ENCODE measurements around the gene PTGIS.

Gene PTGIS

DNA sequence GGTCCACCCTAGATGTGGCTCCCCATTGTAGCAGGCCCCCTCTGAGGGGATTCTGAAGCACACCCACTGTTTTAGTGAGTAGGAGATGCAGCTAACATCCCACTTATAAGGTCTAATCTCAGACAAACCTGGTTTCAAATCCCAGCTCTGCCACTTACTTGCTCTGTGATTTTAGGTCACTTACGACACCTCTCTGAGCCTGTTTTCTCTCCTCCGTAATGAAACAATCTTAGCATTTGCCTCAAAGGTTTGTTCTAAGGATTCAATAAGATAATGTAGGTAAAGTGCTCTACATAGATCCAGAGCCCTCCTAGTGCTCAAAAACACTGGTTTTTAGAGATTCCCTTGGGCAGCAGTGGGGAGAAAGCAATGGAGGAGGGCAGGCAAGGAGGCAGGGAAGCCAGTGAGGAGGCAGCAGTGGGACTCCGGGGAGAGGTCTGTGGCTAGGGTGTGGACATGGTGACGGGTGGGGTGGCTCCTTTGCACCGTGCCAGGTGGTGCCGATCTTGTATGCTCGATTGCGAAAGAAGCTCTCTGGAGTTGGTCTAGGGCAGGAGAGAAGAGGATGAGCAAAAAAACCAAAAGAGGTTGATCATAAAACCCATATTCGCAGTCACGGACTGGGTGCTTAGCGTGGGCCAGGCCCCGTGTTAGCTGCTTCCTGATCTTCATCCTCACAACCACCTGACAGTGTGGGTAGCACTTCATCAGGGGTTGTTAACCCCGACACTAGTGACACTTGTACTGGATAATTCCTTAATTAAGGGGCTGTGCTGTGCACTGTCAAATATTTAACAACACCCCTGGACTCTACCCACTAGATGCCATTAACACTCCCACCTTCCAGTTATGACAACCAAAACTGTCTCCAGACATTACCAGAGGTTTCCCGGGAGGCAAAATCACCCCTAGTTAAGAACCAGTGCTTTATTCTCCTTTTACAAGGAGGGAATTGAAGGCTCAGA lies 16.8 kb upstream of the PTGIS start:
- H3K4me1 ChIP-seq (ENCODE audit: control insufficient read depth, insufficient read depth, low read length) = peaks cover 38% of the 10 kb centered on the region
- H3K4me3 ChIP-seq (ENCODE audit: low read length in 2 of 2) = no peak overlapping the region
- H3K9ac ChIP-seq (ENCODE audit: low read length in 2 of 2) = no peak overlapping the region
- peaks cover 2 to 11% of the 10 kb centered on the region in 2 donors for H3K27me3 ChIP-seq (ENCODE audit: control insufficient read depth in 1 of 2, insufficient read depth in 2 of 2, low read length in 2 of 2)
- H3K27ac ChIP-seq (ENCODE audit: low read length) = peak overlapping the region; percentile 41
- H3K9me3 ChIP-seq (ENCODE audit: control insufficient read depth in 2 of 2, low read length in 2 of 2) = peaks cover 4 to 11% of the 10 kb centered on the region in 2 donors
- H3K36me3 ChIP-seq (ENCODE audit: control insufficient read depth in 2 of 2, insufficient read depth in 2 of 2, low read length in 2 of 2) = no peaks in the 10 kb centered on the region

DNA sequence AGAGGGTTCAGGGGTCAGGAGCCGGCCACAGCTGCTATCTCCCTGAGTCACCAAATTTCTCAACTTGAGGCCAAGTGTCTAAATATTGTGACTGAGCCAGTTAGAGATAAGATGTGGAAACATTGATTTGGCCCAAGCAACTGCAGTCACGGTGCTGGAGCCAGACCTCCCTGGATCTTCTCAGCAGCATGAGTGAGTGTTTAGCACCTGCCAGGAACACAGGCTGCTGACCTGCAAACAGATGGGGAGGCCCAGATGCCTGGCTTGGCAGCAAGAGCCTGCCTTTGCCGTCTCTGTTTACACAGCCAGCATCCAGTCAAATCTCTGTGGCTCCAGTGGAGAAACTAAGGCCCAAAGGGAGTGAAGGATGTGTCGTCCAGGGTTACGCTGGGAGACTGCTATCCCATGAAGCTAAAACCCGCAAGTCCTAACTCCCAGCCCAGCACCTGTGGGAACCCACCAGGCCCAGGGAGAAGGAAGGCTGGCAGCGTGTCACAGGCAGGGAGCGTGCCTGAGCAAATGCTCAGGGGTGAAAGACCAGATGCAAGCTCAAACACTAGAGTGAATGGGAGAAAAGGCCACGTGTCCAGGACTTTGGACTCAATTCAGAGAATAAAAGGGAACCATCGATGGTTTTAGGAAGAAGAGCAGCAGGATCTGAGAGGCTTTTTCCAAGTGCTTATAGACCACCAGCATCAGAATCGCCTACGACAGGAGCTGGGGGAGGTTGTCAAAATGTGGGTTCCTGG lies 15.9 kb upstream of the PTGIS start:
- peaks cover 4 to 11% of the 10 kb centered on the region in 2 donors for H3K9me3 ChIP-seq (ENCODE audit: control insufficient read depth in 2 of 2, low read length in 2 of 2)
- peaks cover 2 to 11% of the 10 kb centered on the region in 2 donors for H3K27me3 ChIP-seq (ENCODE audit: control insufficient read depth in 1 of 2, insufficient read depth in 2 of 2, low read length in 2 of 2)
- no peak overlapping the region for H3K9ac ChIP-seq (ENCODE audit: low read length in 2 of 2)
- no peak overlapping the region for H3K4me3 ChIP-seq (ENCODE audit: low read length in 2 of 2)
- peak overlapping the region; percentile 41 for H3K27ac ChIP-seq (ENCODE audit: low read length)
- no peaks in the 10 kb centered on the region for H3K36me3 ChIP-seq (ENCODE audit: control insufficient read depth in 2 of 2, insufficient read depth in 2 of 2, low read length in 2 of 2)
- peaks cover 43% of the 10 kb centered on the region for H3K4me1 ChIP-seq (ENCODE audit: control insufficient read depth, insufficient read depth, low read length)

DNA sequence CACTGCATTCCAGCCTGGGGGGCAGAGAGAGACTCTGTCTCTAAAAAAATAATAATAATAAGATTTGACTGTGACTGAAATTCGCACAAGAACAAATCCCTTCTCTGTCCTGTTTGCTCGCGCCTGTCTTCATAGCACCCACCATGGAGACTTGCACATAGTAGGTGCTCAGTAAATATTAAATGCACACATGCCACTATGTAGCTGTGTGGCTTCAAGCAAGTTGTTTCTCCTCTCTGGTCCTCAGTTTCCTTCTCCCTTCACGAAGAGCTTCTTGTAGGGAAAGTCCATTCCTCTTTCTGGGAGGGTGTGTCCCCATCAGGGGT lies 15.4 kb upstream of the PTGIS start:
- H3K27ac ChIP-seq (ENCODE audit: low read length) = peak overlapping the region; percentile 41
- peaks cover 2 to 11% of the 10 kb centered on the region in 2 donors for H3K27me3 ChIP-seq (ENCODE audit: control insufficient read depth in 1 of 2, insufficient read depth in 2 of 2, low read length in 2 of 2)
- peaks cover 4 to 11% of the 10 kb centered on the region in 2 donors for H3K9me3 ChIP-seq (ENCODE audit: control insufficient read depth in 2 of 2, low read length in 2 of 2)
- H3K4me1 ChIP-seq (ENCODE audit: control insufficient read depth, insufficient read depth, low read length) = peaks cover 43% of the 10 kb centered on the region
- no peaks in the 10 kb centered on the region for H3K36me3 ChIP-seq (ENCODE audit: control insufficient read depth in 2 of 2, insufficient read depth in 2 of 2, low read length in 2 of 2)
- no peak overlapping the region for H3K4me3 ChIP-seq (ENCODE audit: low read length in 2 of 2)
- H3K9ac ChIP-seq (ENCODE audit: low read length in 2 of 2) = no peak overlapping the region

DNA sequence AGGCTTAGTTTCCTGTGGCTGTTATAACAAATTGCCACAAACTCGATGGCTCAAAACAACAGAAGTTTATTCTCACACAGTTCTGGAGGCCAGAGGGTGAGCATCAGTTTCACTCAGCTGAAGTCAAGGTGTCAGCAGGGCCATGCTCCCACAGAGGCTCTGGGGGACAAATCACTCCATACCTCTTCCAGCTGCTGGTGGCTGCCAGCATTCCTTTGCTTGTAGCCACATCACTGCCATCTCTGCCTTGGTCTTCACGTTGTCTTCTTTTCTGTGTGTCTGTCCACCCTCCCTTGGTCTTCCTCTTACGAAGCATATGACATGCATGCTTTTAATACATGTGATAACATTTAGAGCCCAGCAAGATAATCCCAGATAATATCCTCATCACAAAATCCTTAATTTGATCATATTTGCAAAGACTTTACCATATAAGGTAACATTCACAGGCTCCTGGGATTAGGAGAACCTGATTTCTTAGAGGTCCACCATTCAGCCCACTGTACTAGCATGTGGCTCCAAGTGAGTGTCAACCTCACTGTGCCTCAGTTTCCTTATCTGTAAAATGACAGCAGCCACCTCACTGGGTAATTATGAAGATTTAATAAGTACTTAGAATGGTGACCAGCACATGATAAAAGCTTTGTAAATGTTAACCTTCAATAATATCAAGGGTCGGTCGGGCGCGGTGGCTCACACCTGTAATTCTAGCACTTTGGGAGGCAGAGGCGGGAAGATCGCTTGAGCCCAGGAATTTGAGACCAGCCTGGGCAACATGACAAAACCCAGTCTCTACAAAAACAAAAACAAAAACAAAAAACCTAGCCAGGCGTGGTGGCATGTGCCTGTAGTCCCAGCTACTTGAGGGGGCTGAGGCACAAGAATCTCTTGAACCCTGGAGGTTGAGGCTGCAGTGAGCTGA lies 14.7 kb upstream of the PTGIS start:
- Histone ChIP-seq H3K4me3 (ENCODE audit: low read length in 2 of 2) (no peak overlapping the region), H3K9me3 (ENCODE audit: control insufficient read depth in 2 of 2, low read length in 2 of 2) (peaks cover 4 to 11% of the 10 kb centered on the region in 2 donors), H3K36me3 (ENCODE audit: control insufficient read depth in 2 of 2, insufficient read depth in 2 of 2, low read length in 2 of 2) (no peaks in the 10 kb centered on the region), H3K4me1 (ENCODE audit: control insufficient read depth, insufficient read depth, low read length) (peaks cover 43% of the 10 kb centered on the region), H3K9ac (ENCODE audit: low read length in 2 of 2) (no peak overlapping the region), H3K27me3 (ENCODE audit: control insufficient read depth in 1 of 2, insufficient read depth in 2 of 2, low read length in 2 of 2) (peaks cover 0 to 7% of the 10 kb centered on the region in 2 donors), H3K27ac (ENCODE audit: low read length) (no peak overlapping the region)

DNA sequence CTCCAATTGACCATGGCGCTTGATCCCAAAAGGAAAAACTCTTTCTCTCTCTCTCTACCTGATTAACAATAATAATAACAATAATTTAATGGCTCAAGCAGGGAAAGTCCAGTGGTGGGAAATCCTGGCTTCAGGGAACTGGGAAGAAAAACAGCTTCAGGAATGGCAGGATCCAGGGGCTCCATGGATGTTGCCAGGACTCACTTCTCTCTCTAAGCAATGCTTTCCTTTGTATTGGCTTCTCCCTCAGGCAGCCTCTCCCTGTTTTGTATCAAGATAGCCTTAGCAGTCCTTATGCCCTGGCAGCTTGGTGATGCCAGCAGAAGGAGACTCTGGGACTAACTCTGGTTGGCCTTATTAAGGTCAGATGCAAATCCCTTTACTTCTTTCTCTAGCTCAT lies 13.5 kb upstream of the PTGIS start:
- no peak overlapping the region for H3K9ac ChIP-seq (ENCODE audit: low read length in 2 of 2)
- H3K9me3 ChIP-seq (ENCODE audit: control insufficient read depth in 2 of 2, low read length in 2 of 2) = peaks cover 5 to 15% of the 10 kb centered on the region in 2 donors
- no peaks in the 10 kb centered on the region for H3K27me3 ChIP-seq (ENCODE audit: control insufficient read depth in 1 of 2, insufficient read depth in 2 of 2, low read length in 2 of 2)
- peaks cover 39% of the 10 kb centered on the region for H3K4me1 ChIP-seq (ENCODE audit: control insufficient read depth, insufficient read depth, low read length)
- H3K36me3 ChIP-seq (ENCODE audit: control insufficient read depth in 2 of 2, insufficient read depth in 2 of 2, low read length in 2 of 2) = no peaks in the 10 kb centered on the region
- no peak overlapping the region for H3K27ac ChIP-seq (ENCODE audit: low read length)
- H3K4me3 ChIP-seq (ENCODE audit: low read length in 2 of 2) = no peak overlapping the region

DNA sequence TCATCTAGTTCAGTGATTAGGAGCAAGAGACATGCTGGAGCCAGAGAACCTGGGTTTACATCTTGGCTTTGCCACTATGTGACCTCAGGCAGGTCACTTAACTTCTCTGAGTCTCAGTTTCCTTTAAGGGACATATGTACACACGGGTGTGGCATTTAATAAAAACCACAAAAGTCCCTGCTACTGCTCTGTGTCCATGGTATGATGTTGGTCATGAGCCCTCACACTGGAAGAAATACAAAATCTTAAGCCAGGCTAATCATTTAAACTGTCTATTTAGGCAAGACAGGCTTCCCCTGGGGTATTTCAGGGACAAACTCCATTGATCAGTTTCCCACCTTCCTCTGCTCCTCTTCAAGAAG lies 12.9 kb upstream of the PTGIS start:
- Histone ChIP-seq H3K4me1 (ENCODE audit: control insufficient read depth, insufficient read depth, low read length) (peaks cover 39% of the 10 kb centered on the region), H3K4me3 (ENCODE audit: low read length in 2 of 2) (no peak overlapping the region), H3K9ac (ENCODE audit: low read length in 2 of 2) (no peak overlapping the region), H3K27ac (ENCODE audit: low read length) (no peak overlapping the region), H3K9me3 (ENCODE audit: control insufficient read depth in 2 of 2, low read length in 2 of 2) (peaks cover 8 to 15% of the 10 kb centered on the region in 2 donors), H3K27me3 (ENCODE audit: control insufficient read depth in 1 of 2, insufficient read depth in 2 of 2, low read length in 2 of 2) (no peaks in the 10 kb centered on the region), H3K36me3 (ENCODE audit: control insufficient read depth in 2 of 2, insufficient read depth in 2 of 2, low read length in 2 of 2) (no peaks in the 10 kb centered on the region)

DNA sequence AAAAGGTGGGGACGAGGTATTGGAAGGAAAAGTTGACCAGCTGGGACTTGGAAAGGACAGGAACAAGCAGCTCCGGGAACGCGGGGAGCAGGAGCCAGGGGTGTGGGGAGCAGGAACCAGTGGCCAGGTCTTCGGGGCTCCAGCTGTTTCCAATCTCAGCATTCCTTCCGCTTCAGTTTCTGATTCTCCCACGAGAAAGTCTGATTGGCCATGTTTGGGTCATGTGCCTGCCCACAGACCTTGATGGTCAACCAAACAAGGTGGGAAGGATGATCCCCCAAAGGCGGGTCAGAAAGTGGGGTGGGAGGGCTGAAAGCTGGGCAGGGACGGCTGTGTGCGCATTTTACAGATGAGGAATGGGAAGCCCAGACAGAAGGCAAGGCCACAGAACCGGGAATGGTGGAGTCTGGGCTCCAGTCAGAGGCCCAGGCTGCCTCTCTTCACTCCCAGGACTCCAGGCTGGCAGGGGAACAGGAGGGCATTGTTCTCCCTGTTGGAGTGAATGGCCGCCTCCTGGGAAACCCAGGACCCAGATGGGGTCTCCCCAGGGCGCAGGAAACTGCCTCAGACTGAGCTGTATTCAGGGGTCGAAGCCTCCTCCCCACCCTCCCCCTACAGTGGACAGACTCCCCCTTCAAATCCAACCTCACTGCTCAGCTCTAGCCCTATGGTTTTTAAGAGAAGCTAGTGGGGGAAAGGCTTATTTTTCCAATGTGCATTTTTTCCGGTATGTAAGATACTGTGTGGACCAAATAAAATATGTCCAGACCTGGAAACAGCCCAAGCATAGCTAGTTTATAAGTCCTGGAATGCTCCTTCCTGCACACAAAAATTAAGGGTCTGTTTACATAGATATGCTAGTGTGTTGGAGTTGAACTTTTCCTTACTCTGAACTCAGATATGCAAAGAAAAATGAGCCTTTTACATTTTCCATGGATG lies 12.2 kb upstream of the PTGIS start:
- Histone ChIP-seq H3K36me3 (ENCODE audit: control insufficient read depth in 2 of 2, insufficient read depth in 2 of 2, low read length in 2 of 2) (no peaks in the 10 kb centered on the region), H3K9ac (ENCODE audit: low read length in 2 of 2) (no peak overlapping the region), H3K27ac (ENCODE audit: low read length) (peak overlapping the region; percentile 37), H3K4me1 (ENCODE audit: control insufficient read depth, insufficient read depth, low read length) (peaks cover 36% of the 10 kb centered on the region), H3K4me3 (ENCODE audit: low read length in 2 of 2) (no peak overlapping the region), H3K27me3 (ENCODE audit: control insufficient read depth in 1 of 2, insufficient read depth in 2 of 2, low read length in 2 of 2) (no peaks in the 10 kb centered on the region), H3K9me3 (ENCODE audit: control insufficient read depth in 2 of 2, low read length in 2 of 2) (peaks cover 8 to 15% of the 10 kb centered on the region in 2 donors)

DNA sequence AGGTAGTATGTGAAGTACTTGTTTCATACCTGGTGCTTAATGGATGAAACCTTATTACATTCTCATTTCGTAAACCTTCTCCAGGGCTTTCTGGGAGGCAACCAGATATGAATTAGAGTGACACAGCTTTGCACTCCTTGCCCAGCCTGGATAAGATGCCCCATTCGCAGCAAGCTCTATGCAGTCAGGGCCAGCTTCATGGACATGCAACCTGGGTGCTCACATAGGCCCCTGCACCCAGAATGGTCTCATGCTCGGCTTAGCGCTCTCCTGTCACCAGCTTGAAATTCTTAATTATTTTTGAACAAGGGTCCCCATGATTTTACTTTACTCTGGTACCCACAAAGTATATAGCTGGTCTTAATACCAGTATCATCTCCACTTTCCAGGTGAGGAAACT lies 11.3 kb upstream of the PTGIS start:
- Histone ChIP-seq H3K27ac (ENCODE audit: low read length) (no peak overlapping the region), H3K9me3 (ENCODE audit: control insufficient read depth in 2 of 2, low read length in 2 of 2) (peaks cover 8 to 15% of the 10 kb centered on the region in 2 donors), H3K36me3 (ENCODE audit: control insufficient read depth in 2 of 2, insufficient read depth in 2 of 2, low read length in 2 of 2) (no peaks in the 10 kb centered on the region), H3K9ac (ENCODE audit: low read length in 2 of 2) (no peak overlapping the region), H3K4me3 (ENCODE audit: low read length in 2 of 2) (no peak overlapping the region), H3K27me3 (ENCODE audit: control insufficient read depth in 1 of 2, insufficient read depth in 2 of 2, low read length in 2 of 2) (no peaks in the 10 kb centered on the region), H3K4me1 (ENCODE audit: control insufficient read depth, insufficient read depth, low read length) (peaks cover 31% of the 10 kb centered on the region)

DNA sequence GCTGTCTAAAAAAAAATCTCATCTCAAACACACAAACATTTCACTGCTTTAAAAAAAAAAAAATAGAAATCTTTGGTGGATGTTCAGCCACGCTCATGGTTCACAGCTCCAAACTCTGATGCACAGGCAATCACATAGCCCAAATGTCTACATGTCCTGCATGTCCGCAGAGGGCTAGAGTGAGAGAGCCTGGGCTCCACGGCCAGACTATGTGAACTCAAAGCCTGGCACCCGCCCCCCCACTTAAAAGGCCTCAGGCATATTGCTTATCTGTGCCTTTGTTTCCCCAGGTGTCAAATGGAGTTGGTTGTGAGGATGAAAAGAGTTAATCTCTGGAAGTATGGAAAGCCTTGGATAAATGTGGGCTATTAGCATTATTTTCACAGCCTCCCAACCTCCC lies 10.5 kb upstream of the PTGIS start:
- peaks cover 8 to 15% of the 10 kb centered on the region in 2 donors for H3K9me3 ChIP-seq (ENCODE audit: control insufficient read depth in 2 of 2, low read length in 2 of 2)
- H3K27me3 ChIP-seq (ENCODE audit: control insufficient read depth in 1 of 2, insufficient read depth in 2 of 2, low read length in 2 of 2) = no peaks in the 10 kb centered on the region
- H3K27ac ChIP-seq (ENCODE audit: low read length) = no peak overlapping the region
- peaks cover 24% of the 10 kb centered on the region for H3K4me1 ChIP-seq (ENCODE audit: control insufficient read depth, insufficient read depth, low read length)
- H3K9ac ChIP-seq (ENCODE audit: low read length in 2 of 2) = no peak overlapping the region
- no peak overlapping the region for H3K4me3 ChIP-seq (ENCODE audit: low read length in 2 of 2)
- no peaks in the 10 kb centered on the region for H3K36me3 ChIP-seq (ENCODE audit: control insufficient read depth in 2 of 2, insufficient read depth in 2 of 2, low read length in 2 of 2)
